ENCODE data around the gene LTBP4. TPM values are rescaled to one million over a fixed set of nuclear protein-coding genes. Genes with fewer than 3 reads are reported as not detected.

Gene LTBP4
- total and polyA plus RNA-seq, 7 experiments from 2014 or later, result 21.8 to 116 (median 106) TPM

GRCh38 chr19:40586611-40587010, 14.6 kb upstream of the LTBP4 start:
- CTCF ChIA-PET, result interaction anchor here (1.1 kb wide), 1 partner anchor 48 kb away, joined by 3 read pairs; no protein-coding TSS in a partner anchor

GRCh38 chr19:40588110-40588854, 12.9 kb upstream of the LTBP4 start:
- Mint-ChIP-seq H3K36me3 (peaks cover 7 to 40% (median 28%) of the 10 kb centered on the region in 5 donors), H3K27me3 (no peaks in the 10 kb centered on the region), H3K4me1 (peaks cover 0 to 25% (median 11%) of the 10 kb centered on the region in 7 donors), H3K4me3 (no peak overlapping the region), H3K27ac (peak overlapping the region in 1 of 9 donors; percentile 21), H3K9me3 (no peaks in the 10 kb centered on the region)
- CTCF ChIA-PET, result no interaction called here
- H3K9me3 ChIP-seq (ENCODE audit: control insufficient read depth in 2 of 3, low read length in 3 of 3), result no peaks in the 10 kb centered on the region
- DNase-seq (no peak), ATAC-seq (no peak)
- intact Hi-C loops (cut with micrococcal nuclease), result no loop called here
- no peak overlapping the region for H3K27ac ChIP-seq (ENCODE audit: low read depth, low read length)
- peaks cover 4 to 74% (median 14%) of the 10 kb centered on the region in 3 experiments for H3K36me3 ChIP-seq (ENCODE audit: control insufficient read depth in 2 of 3, insufficient read depth in 3 of 3, low read length in 3 of 3)
- H3K4me3 ChIP-seq (ENCODE audit: low read length), result no peak overlapping the region
- H3K4me1 ChIP-seq (ENCODE audit: control insufficient read depth in 2 of 2, insufficient read depth in 2 of 2, low read length in 2 of 2), result no peaks in the 10 kb centered on the region
- POLR2A ChIA-PET, result interaction anchor here (0.6 to 1.2 kb wide), 2 partner anchors 9 to 168 kb away, joined by 3 read pairs; no protein-coding TSS in a partner anchor
- no peaks in the 10 kb centered on the region for H3K27me3 ChIP-seq (ENCODE audit: control insufficient read depth in 2 of 2, insufficient read depth in 2 of 2, low read length in 2 of 2)

More at GRCh38 chr19:40586611-40587010, 14.6 kb upstream of the LTBP4 start:
- DNase-seq (no peak), ATAC-seq (no peak)
- Mint-ChIP-seq H3K36me3 (peaks cover 12 to 43% (median 28%) of the 10 kb centered on the region in 5 donors), H3K4me1 (peaks cover 0 to 30% (median 11%) of the 10 kb centered on the region in 7 donors), H3K9me3 (no peaks in the 10 kb centered on the region), H3K4me3 (peak overlapping the region in 1 of 10 donors; percentile 54), H3K27me3 (no peaks in the 10 kb centered on the region), H3K27ac (peak overlapping the region in 2 of 9 donors; percentile 81 to 92)
- Histone ChIP-seq H3K36me3 (ENCODE audit: control insufficient read depth in 2 of 3, insufficient read depth in 3 of 3, low read length in 3 of 3) (peaks cover 9 to 90% (median 14%) of the 10 kb centered on the region in 3 experiments), H3K27me3 (ENCODE audit: control insufficient read depth in 2 of 2, insufficient read depth in 2 of 2, low read length in 2 of 2) (no peaks in the 10 kb centered on the region), H3K4me1 (ENCODE audit: control insufficient read depth in 2 of 2, insufficient read depth in 2 of 2, low read length in 2 of 2) (no peaks in the 10 kb centered on the region), H3K4me3 (ENCODE audit: low read length) (no peak overlapping the region), H3K27ac (ENCODE audit: low read depth, low read length) (no peak overlapping the region), H3K9me3 (ENCODE audit: control insufficient read depth in 2 of 3, low read length in 3 of 3) (no peaks in the 10 kb centered on the region)
- POLR2A ChIA-PET, result no interaction called here
- intact Hi-C loops (cut with micrococcal nuclease), result no loop called here

- Histone ChIP-seq H3K9me3 (ENCODE audit: control insufficient read depth in 2 of 3, low read length in 3 of 3) (no peaks in the 10 kb centered on the region), H3K4me3 (ENCODE audit: low read length) (no peak overlapping the region), H3K36me3 (ENCODE audit: control insufficient read depth in 2 of 3, insufficient read depth in 3 of 3, low read length in 3 of 3) (peaks cover 4 to 66% (median 11%) of the 10 kb centered on the region in 3 experiments), H3K27me3 (ENCODE audit: control insufficient read depth in 2 of 2, insufficient read depth in 2 of 2, low read length in 2 of 2) (no peaks in the 10 kb centered on the region), H3K27ac (ENCODE audit: low read depth, low read length) (no peak overlapping the region), H3K4me1 (ENCODE audit: control insufficient read depth in 2 of 2, insufficient read depth in 2 of 2, low read length in 2 of 2) (peaks cover 0 to under 1% of the 10 kb centered on the region in 2 donors)
- no peak for DNase-seq
- H3K36me3 Mint-ChIP-seq, result peaks cover 6 to 39% (median 28%) of the 10 kb centered on the region in 5 donors
- ATAC-seq, result no peak
- ChIA-PET CTCF (no interaction called here), POLR2A (interaction anchor here (0.6 kb wide), 1 partner anchor 169 kb away, joined by 3 read pairs; no protein-coding TSS in a partner anchor)
- H3K4me1 Mint-ChIP-seq, result peaks cover under 1 to 25% (median 12%) of the 10 kb centered on the region in 7 donors
- no peak overlapping the region for H3K27ac Mint-ChIP-seq
- no peak overlapping the region for H3K4me3 Mint-ChIP-seq
- intact Hi-C loops (cut with micrococcal nuclease), result no loop called here
- no peaks in the 10 kb centered on the region for H3K9me3 Mint-ChIP-seq
- H3K27me3 Mint-ChIP-seq, result peaks cover 0 to 2% (median 0%) of the 10 kb centered on the region in 5 donors
These were observed 12.1 kb upstream of the LTBP4 start for GRCh38 chr19:40588926-40589569.

GRCh38 chr19:40589591-40590429, 11.4 kb upstream of the LTBP4 start:
- DNase-seq (no peak), ATAC-seq (no peak)
- CTCF ChIA-PET, result no interaction called here
- Histone ChIP-seq H3K9me3 (ENCODE audit: control insufficient read depth in 2 of 3, low read length in 3 of 3) (no peaks in the 10 kb centered on the region), H3K27me3 (ENCODE audit: control insufficient read depth in 2 of 2, insufficient read depth in 2 of 2, low read length in 2 of 2) (no peaks in the 10 kb centered on the region), H3K4me1 (ENCODE audit: control insufficient read depth in 2 of 2, insufficient read depth in 2 of 2, low read length in 2 of 2) (peaks cover 5 to 8% of the 10 kb centered on the region in 2 donors), H3K4me3 (ENCODE audit: low read length) (no peak overlapping the region), H3K27ac (ENCODE audit: low read depth, low read length) (no peak overlapping the region), H3K36me3 (ENCODE audit: control insufficient read depth in 2 of 3, insufficient read depth in 3 of 3, low read length in 3 of 3) (peaks cover 0 to 59% (median 5%) of the 10 kb centered on the region in 3 experiments)
- Mint-ChIP-seq H3K27me3 (peaks cover 0 to 10% (median 0%) of the 10 kb centered on the region in 5 donors), H3K4me1 (peaks cover 6 to 30% (median 19%) of the 10 kb centered on the region in 7 donors), H3K4me3 (no peak overlapping the region), H3K9me3 (no peaks in the 10 kb centered on the region), H3K36me3 (peaks cover 4 to 34% (median 24%) of the 10 kb centered on the region in 5 donors), H3K27ac (no peak overlapping the region)
- POLR2A ChIA-PET, result no interaction called here
- intact Hi-C loops (cut with micrococcal nuclease), result no loop called here

GRCh38 chr19:40590464-40591265, 10.5 kb upstream of the LTBP4 start:
- Mint-ChIP-seq H3K4me1 (peaks cover 6 to 31% (median 21%) of the 10 kb centered on the region in 7 donors), H3K36me3 (peaks cover 4 to 30% (median 21%) of the 10 kb centered on the region in 5 donors), H3K4me3 (no peak overlapping the region), H3K27ac (no peak overlapping the region), H3K9me3 (no peaks in the 10 kb centered on the region), H3K27me3 (peaks cover 0 to 15% (median 0%) of the 10 kb centered on the region in 5 donors)
- no peak overlapping the region for H3K4me3 ChIP-seq (ENCODE audit: low read length)
- DNase-seq (no peak), ATAC-seq (no peak)
- no peaks in the 10 kb centered on the region for H3K27me3 ChIP-seq (ENCODE audit: control insufficient read depth in 2 of 2, insufficient read depth in 2 of 2, low read length in 2 of 2)
- no peaks in the 10 kb centered on the region for H3K9me3 ChIP-seq (ENCODE audit: control insufficient read depth in 2 of 3, low read length in 3 of 3)
- ChIA-PET POLR2A (interaction anchor here (0.6 to 1.7 kb wide), 2 partner anchors 10 to 31 kb away, joined by 3 to 6 read pairs; partner anchors contain the start of gene LTBP4), CTCF (interaction anchor here (0.6 kb wide), 1 partner anchor 66 kb away, joined by 3 read pairs; no protein-coding TSS in a partner anchor)
- peaks cover 5 to 8% of the 10 kb centered on the region in 2 donors for H3K4me1 ChIP-seq (ENCODE audit: control insufficient read depth in 2 of 2, insufficient read depth in 2 of 2, low read length in 2 of 2)
- H3K27ac ChIP-seq (ENCODE audit: low read depth, low read length), result no peak overlapping the region
- H3K36me3 ChIP-seq (ENCODE audit: control insufficient read depth in 2 of 3, insufficient read depth in 3 of 3, low read length in 3 of 3), result peaks cover 0 to 52% (median 5%) of the 10 kb centered on the region in 3 experiments
- intact Hi-C loops (cut with micrococcal nuclease), result no loop called here
